ENCODE measurements around the gene INPP4B. TPM values are rescaled to one million over a fixed set of nuclear protein-coding genes. Genes with fewer than 3 reads are reported as not detected.
"Not testable (repeated sequence)": the region's sequence is repeated elsewhere in the genome, so short reads cannot be mapped to it uniquely, and the experiment has no call there.

INPP4B gene
- total RNA-seq, 1 donor from 2014 or later, result 10.9 TPM

- no peak for DNase-seq (ENCODE audit: low read depth)
- H3K27me3 ChIP-seq (ENCODE audit: control insufficient read depth, insufficient read depth, low read length), result no peaks in the 10 kb centered on the region
- no peak overlapping the region for H3K4me3 ChIP-seq (ENCODE audit: low read depth, low read length)
- no peaks in the 10 kb centered on the region for H3K36me3 ChIP-seq (ENCODE audit: control insufficient read depth, insufficient read depth, low read length)
- TF ChIP-seq CTCF (IDR thresholded peaks at IDR 0.05; ENCODE audit: insufficient read depth, low read length, poor library complexity, severe bottlenecking), result no peak
These were observed 443.9 kb downstream of the INPP4B start for GRCh38 chr4:142402156-142402555.

- H3K36me3 ChIP-seq (ENCODE audit: control insufficient read depth, insufficient read depth, low read length); H3K4me3 ChIP-seq (ENCODE audit: low read depth, low read length); H3K27me3 ChIP-seq (ENCODE audit: control insufficient read depth, insufficient read depth, low read length); DNase-seq (ENCODE audit: low read depth): not testable (repeated sequence)
These were observed 448.6 kb downstream of the INPP4B start for GRCh38 chr4:142397364-142397991.

GRCh38 chr4:142396279-142396678 lies 449.8 kb downstream of the INPP4B start:
- no peak overlapping the region for H3K4me3 ChIP-seq (ENCODE audit: low read depth, low read length)
- no peak for DNase-seq (ENCODE audit: low read depth)
- no peaks in the 10 kb centered on the region for H3K27me3 ChIP-seq (ENCODE audit: control insufficient read depth, insufficient read depth, low read length)
- TF ChIP-seq CTCF (IDR thresholded peaks at IDR 0.05; ENCODE audit: insufficient read depth, low read length, poor library complexity, severe bottlenecking), result no peak
- H3K36me3 ChIP-seq (ENCODE audit: control insufficient read depth, insufficient read depth, low read length), result no peaks in the 10 kb centered on the region

- TF ChIP-seq CTCF (IDR thresholded peaks at IDR 0.05; ENCODE audit: insufficient read depth, low read length, poor library complexity, severe bottlenecking), result no peak
- DNase-seq (ENCODE audit: low read depth), result no peak
- Histone ChIP-seq H3K27me3 (ENCODE audit: control insufficient read depth, insufficient read depth, low read length) (no peaks in the 10 kb centered on the region), H3K36me3 (ENCODE audit: control insufficient read depth, insufficient read depth, low read length) (no peaks in the 10 kb centered on the region), H3K4me3 (ENCODE audit: low read depth, low read length) (no peak overlapping the region)
These were observed 453.0 kb downstream of the INPP4B start for GRCh38 chr4:142393127-142393526.

- DNase-seq (ENCODE audit: low read depth), result no peak
- no peak for TF ChIP-seq CTCF (IDR thresholded peaks at IDR 0.05; ENCODE audit: insufficient read depth, low read length, poor library complexity, severe bottlenecking)
- Histone ChIP-seq H3K4me3 (ENCODE audit: low read depth, low read length) (no peak overlapping the region), H3K36me3 (ENCODE audit: control insufficient read depth, insufficient read depth, low read length) (no peaks in the 10 kb centered on the region), H3K27me3 (ENCODE audit: control insufficient read depth, insufficient read depth, low read length) (no peaks in the 10 kb centered on the region)
These were observed 459.2 kb downstream of the INPP4B start for GRCh38 chr4:142386856-142387255.

GRCh38 chr4:142386449-142386848 lies 459.7 kb downstream of the INPP4B start:
- no peaks in the 10 kb centered on the region for H3K36me3 ChIP-seq (ENCODE audit: control insufficient read depth, insufficient read depth, low read length)
- TF ChIP-seq CTCF (IDR thresholded peaks at IDR 0.05; ENCODE audit: insufficient read depth, low read length, poor library complexity, severe bottlenecking), result no peak
- H3K4me3 ChIP-seq (ENCODE audit: low read depth, low read length), result no peak overlapping the region
- no peak for DNase-seq (ENCODE audit: low read depth)
- H3K27me3 ChIP-seq (ENCODE audit: control insufficient read depth, insufficient read depth, low read length), result no peaks in the 10 kb centered on the region
